ENCODE results near the gene PIP4P1. TPM values are rescaled to one million over a fixed set of nuclear protein-coding genes. Genes with fewer than 3 reads are reported as not detected.

The PIP4P1 gene
- total and polyA plus RNA-seq, 9 of the 15 experiments (the other 6 are each of a cell fraction or from before 2014, with no cell fraction given): 5.3 to 20.9 (median 10.7) TPM

- TF ChIP-seq ZBTB2 (IDR thresholded peaks at IDR 0.05): no peak
- TF ChIP-seq HES1 (IDR thresholded peaks at IDR 0.05; ENCODE audit: low read depth): no peak
- no peak for TF ChIP-seq GATA2 (CRISPR knock-in tag; IDR thresholded peaks at IDR 0.05)
- no peak for TF ChIP-seq RHOXF2B (CRISPR knock-in tag; conservative IDR thresholded peaks at IDR 0.05)
- TF ChIP-seq ARID3B (CRISPR knock-in tag; IDR thresholded peaks at IDR 0.05; ENCODE audit: borderline replicate concordance): no peak
- TF ChIP-seq ZNF766 (CRISPR knock-in tag; conservative IDR thresholded peaks at IDR 0.05): no peak
- no peak for TF ChIP-seq CREB1 (IDR thresholded peaks at IDR 0.05)
- no peak for TF ChIP-seq CREB1 (CRISPR knock-in tag; IDR thresholded peaks at IDR 0.05)
- no peak for TF ChIP-seq HNRNPL (IDR thresholded peaks at IDR 0.05; ENCODE audit: low read depth, low read length)
- no peak for TF ChIP-seq CBX1 (IDR thresholded peaks at IDR 0.05; ENCODE audit: low read depth)
- no peak for TF ChIP-seq SMAD1 (IDR thresholded peaks at IDR 0.05; ENCODE audit: low read depth, low read length, partially characterized antibody)
- TF ChIP-seq ARNT (IDR thresholded peaks at IDR 0.05): no peak
- TF ChIP-seq CBX3 (IDR thresholded peaks at IDR 0.05; ENCODE audit: borderline replicate concordance in 1 of 2, low read length in 2 of 2): no peak
- TF ChIP-seq ZNF253 (CRISPR knock-in tag; conservative IDR thresholded peaks at IDR 0.05): no peak
- no peak for TF ChIP-seq ZNF3 (CRISPR knock-in tag; IDR thresholded peaks at IDR 0.05)
- TF ChIP-seq TEAD4 (IDR thresholded peaks at IDR 0.05; ENCODE audit: low read length): peak; percentile 83
- TF ChIP-seq TEAD4 (CRISPR knock-in tag; IDR thresholded peaks at IDR 0.05; ENCODE audit: borderline replicate concordance): no peak
Measured at GRCh38 chr14:20482382-20482781, 21.1 kb upstream of the PIP4P1 start (continued).
